Left lung (tissue), 10 donors: Measurements from ENCODE around the gene MBP. TPM values are rescaled to one million over a fixed set of nuclear protein-coding genes. Genes with fewer than 3 reads are reported as not detected.

Source experiments
- ATAC-seq: fragments of 200-7000 bp; cut with Tn5 transposase; one replicate; pipeline ENCODE4 v1.9.1; 2020; ENCODE audit warnings: moderate library complexity
- DNase-seq, 4 donors: peaks; one replicate each; pipeline ENCODE4 v3.0.0-alpha.2; 2013 to 2020
- H3K27ac ChIP-seq, 2 donors: fragments of 200-600 bp; sonication (generic) in 1 of 2; one replicate each; pipeline versions ENCODE4 v1.5.0 to v1.8.0; 2020 to 2021
- H3K27me3 ChIP-seq, 2 donors: fragments of 200-600 bp; sonication (generic) in 1 of 2; one replicate each; pipeline versions ENCODE4 v1.5.0 to v1.8.0; 2020 to 2021
- H3K36me3 ChIP-seq, 2 donors: fragments of 200-600 bp; sonication (generic) in 1 of 2; one replicate each; pipeline versions ENCODE4 v1.5.0 to v1.8.0; 2020 to 2021
- H3K4me1 ChIP-seq, 2 donors: fragments of 200-600 bp; one replicate each; pipeline ENCODE4 v1.8.0; 2021
- H3K4me3 ChIP-seq, 2 donors: fragments of 200-600 bp; sonication (generic) in 1 of 2; one replicate each; pipeline versions ENCODE4 v1.5.0 to v1.8.0; 2020 to 2021; ENCODE audit warnings: mild to moderate bottlenecking in 1 of 2
- H3K9me3 ChIP-seq, 2 donors: fragments of 200-600 bp; sonication (generic) in 1 of 2; one replicate each; pipeline versions ENCODE4 v1.5.0 to v1.8.0; 2020 to 2021
- intact Hi-C, 2 donors: fragments of 100-400 bp; cut with DNase I; formaldehyde crosslinking; loops; one replicate each; pipeline versions ENCODE4 v1.11.2 to v1.14.2; 2022
- polyA plus RNA-seq, 6 donors: library from polyadenylated mRNA; unstranded; fragments of 120-200 nt; gene quantifications; one replicate each; pipeline ENCODE4 v1.2.1, GENCODE V29; 2013; ENCODE audit not compliant: insufficient read length in 6 of 6
- total RNA-seq, 2 donors: library from RNA; stranded (reverse); fragmentation: NEBNext Ultra II Directional; extraction: Animal tissue kit (Norgen Biotek cat#: 25700); gene quantifications; one replicate each; pipeline ENCODE4 v1.2.1, GENCODE V29; 2021
- TF ChIP-seq, protein P1 (sequence below), 2 donors: fragments of 200-600 bp; sonication (generic) in 1 of 2; IDR thresholded peaks; one replicate each; pipeline versions ENCODE4 v1.5.0 to v1.8.0; 2021; ENCODE audit warnings: antibody characterized with exemption in 2 of 2
- donor health status: DM: no; HTN: yes; CAD: no.
- donor health status: DM: no; HTN: no; CAD: no.

The MBP gene
- total and polyA plus RNA-seq, 8 donors: 8.8 to 56.7 (median 10.8) TPM

DNA sequence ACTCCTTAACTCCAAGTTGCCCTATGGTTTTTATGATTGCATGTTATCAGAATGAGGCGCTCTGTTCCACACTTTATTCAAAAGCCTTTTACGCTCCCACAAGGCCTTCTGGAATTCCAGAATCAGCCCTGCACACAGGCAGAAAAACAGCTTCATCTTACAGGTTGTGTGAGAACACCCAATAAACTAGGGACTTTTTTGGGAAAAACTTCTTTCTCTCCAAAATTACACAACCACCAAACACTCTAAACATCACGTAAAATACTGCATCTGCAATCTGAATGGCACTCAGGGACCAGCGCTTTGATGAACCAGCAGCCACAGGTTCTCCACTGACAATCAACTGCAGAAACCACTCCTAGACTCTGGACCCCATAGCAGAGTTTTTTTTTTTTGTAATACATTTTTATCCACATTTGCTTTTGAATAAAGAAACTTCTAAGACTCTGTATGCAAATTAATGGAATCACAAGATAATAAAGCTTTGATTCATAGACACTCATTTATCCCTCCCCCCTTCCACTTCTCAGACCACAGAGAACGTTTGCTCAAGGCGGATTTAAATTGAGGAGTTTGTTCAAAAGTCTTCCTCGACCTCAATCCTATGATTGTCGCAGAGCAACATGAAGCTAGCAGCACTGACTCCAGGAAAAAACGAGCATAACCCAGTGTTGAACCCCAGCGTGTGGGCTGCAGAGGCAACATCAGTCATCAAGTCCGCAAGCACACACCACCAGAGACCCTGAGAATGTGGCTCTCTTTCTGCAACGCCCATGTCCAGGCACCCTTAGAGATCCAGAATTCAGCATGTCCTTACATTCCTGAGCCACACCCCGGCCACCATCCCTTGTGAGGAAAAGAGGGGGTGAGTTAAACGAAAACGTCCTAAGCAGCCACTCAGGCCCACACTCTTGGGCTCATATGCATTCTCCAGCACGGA lies 116.5 kb downstream of the MBP start:
- H3K9me3 ChIP-seq: no peaks in the 10 kb centered on the region
- intact Hi-C loops: no loop called here
- H3K4me1 ChIP-seq: peaks cover 0 to 44% of the 10 kb centered on the region in 2 donors
- no peaks in the 10 kb centered on the region for H3K27me3 ChIP-seq
- TF ChIP-seq, protein P1, sequence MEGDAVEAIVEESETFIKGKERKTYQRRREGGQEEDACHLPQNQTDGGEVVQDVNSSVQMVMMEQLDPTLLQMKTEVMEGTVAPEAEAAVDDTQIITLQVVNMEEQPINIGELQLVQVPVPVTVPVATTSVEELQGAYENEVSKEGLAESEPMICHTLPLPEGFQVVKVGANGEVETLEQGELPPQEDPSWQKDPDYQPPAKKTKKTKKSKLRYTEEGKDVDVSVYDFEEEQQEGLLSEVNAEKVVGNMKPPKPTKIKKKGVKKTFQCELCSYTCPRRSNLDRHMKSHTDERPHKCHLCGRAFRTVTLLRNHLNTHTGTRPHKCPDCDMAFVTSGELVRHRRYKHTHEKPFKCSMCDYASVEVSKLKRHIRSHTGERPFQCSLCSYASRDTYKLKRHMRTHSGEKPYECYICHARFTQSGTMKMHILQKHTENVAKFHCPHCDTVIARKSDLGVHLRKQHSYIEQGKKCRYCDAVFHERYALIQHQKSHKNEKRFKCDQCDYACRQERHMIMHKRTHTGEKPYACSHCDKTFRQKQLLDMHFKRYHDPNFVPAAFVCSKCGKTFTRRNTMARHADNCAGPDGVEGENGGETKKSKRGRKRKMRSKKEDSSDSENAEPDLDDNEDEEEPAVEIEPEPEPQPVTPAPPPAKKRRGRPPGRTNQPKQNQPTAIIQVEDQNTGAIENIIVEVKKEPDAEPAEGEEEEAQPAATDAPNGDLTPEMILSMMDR (IDR thresholded peaks at IDR 0.05): no peak
- H3K4me3 ChIP-seq: no peak overlapping the region
- ATAC-seq (peak; percentile 9), DNase-seq (no peak)
- peaks cover 0 to 25% of the 10 kb centered on the region in 2 donors for H3K36me3 ChIP-seq
- peak overlapping the region in 1 of 2 donors; percentile 7 for H3K27ac ChIP-seq

DNA sequence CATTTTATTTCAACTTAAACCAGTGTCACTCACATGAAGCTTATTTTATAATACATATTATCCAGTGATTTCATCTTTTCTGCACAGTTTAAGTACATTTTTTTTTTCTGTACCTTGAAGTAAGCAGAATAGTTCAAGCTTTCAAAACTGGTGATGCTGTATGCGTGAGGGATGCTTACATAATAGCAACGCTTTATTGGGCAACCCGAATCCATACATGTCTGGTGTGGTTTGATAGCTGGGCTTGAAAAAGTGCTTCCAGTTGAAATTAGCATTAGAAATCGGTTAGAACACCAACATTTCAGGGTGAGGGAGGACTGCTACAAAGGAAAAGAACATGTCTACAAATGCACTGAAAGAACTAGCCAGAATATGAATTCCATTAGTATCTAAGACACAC lies 117.4 kb downstream of the MBP start:
- no peak overlapping the region for H3K4me3 ChIP-seq
- H3K4me1 ChIP-seq: peaks cover 0 to 44% of the 10 kb centered on the region in 2 donors
- TF ChIP-seq, protein P1 (IDR thresholded peaks at IDR 0.05): no peak
- intact Hi-C loops: no loop called here
- H3K36me3 ChIP-seq: peaks cover 0 to 20% of the 10 kb centered on the region in 2 donors
- no peaks in the 10 kb centered on the region for H3K9me3 ChIP-seq
- H3K27ac ChIP-seq: peak overlapping the region in 1 of 2 donors; percentile 7
- ATAC-seq (no peak), DNase-seq (no peak)
- H3K27me3 ChIP-seq: no peaks in the 10 kb centered on the region

DNA sequence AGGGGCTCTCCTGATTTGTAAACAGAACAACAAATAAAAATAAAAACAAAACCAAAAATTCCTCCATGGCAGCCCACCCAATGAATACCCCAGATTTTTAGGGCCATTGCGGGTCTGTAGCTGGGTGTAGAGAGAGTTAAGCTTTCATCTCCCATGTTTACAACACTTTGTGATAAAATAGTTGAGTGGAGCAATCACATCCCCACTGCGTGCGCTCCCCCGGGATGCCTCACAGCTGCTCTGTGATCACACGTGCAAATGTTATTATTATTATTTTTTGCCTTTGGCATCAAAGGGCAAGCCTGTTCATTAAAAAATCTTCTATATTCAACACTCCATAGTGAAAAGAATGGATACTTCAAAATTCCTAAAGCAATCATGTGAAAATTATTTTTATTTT lies 118.0 kb downstream of the MBP start:
- H3K4me3 ChIP-seq: no peak overlapping the region
- intact Hi-C loops: no loop called here
- H3K36me3 ChIP-seq: peaks cover 0 to 23% of the 10 kb centered on the region in 2 donors
- no peaks in the 10 kb centered on the region for H3K9me3 ChIP-seq
- no peak for DNase-seq
- ATAC-seq: no peak
- peaks cover 0 to 44% of the 10 kb centered on the region in 2 donors for H3K4me1 ChIP-seq
- TF ChIP-seq, protein P1 (IDR thresholded peaks at IDR 0.05): no peak
- no peaks in the 10 kb centered on the region for H3K27me3 ChIP-seq
- H3K27ac ChIP-seq: peak overlapping the region; percentile 62 to 75

DNA sequence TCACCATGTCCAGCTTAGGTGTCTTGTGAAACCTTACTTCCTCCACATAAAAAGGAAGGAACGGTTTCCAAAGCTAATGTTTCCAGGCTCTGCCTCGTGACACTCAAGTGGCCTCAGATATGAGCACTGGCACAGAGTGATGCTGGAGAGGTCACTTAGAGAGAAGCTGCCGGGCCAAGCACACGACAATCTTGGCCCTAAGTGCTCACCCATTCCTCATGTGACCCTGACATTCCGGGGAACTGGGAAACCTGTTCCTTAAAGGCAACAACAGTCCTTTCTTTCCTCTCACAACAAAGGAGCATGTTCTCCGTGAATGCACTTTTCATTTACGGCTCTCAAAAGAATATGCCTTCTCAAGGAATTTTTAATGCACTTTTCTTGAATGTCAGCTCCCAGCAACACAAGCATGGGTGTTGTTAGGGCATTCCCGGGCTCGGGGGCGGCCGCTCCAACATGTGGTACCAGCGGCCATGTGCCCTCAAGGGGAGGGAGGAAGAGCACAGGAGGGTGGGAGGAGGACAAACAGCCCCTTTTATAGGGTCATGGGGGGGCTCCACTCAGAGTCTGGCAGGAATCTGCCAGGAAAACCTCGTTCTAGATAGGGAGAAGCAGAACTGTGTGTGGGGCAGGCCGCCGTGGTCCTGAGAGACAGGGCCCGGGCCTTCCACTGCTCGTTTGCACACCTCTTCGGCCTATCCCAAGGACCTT lies 118.6 kb downstream of the MBP start:
- peak in 2 of 4 donors; percentile 37 to 86 for DNase-seq
- H3K27ac ChIP-seq: peak overlapping the region; percentile 62 to 75
- H3K36me3 ChIP-seq: peaks cover 0 to 29% of the 10 kb centered on the region in 2 donors
- no peak overlapping the region for H3K4me3 ChIP-seq
- H3K4me1 ChIP-seq: peaks cover 0 to 44% of the 10 kb centered on the region in 2 donors
- no peaks in the 10 kb centered on the region for H3K9me3 ChIP-seq
- TF ChIP-seq, protein P1 (IDR thresholded peaks at IDR 0.05): no peak
- H3K27me3 ChIP-seq: no peaks in the 10 kb centered on the region
- intact Hi-C loops: no loop called here
- peak; percentile 92 for ATAC-seq
